Superior temporal gyrus (tissue), 1 donor: ENCODE results near the gene GOLGA8J.
A peak's percentile ranks its signal among the peaks of the same experiment; 100 is the strongest.
"Not testable (repeated sequence)": the region's sequence is repeated elsewhere in the genome, so short reads cannot be mapped to it uniquely, and the experiment has no call there.

Experiments used
- DNase-seq: peaks from one replicate; pipeline ENCODE4 v3.0.0-alpha.2; 2016; ENCODE audit errors: extremely low spot score

GOLGA8J gene

DNA sequence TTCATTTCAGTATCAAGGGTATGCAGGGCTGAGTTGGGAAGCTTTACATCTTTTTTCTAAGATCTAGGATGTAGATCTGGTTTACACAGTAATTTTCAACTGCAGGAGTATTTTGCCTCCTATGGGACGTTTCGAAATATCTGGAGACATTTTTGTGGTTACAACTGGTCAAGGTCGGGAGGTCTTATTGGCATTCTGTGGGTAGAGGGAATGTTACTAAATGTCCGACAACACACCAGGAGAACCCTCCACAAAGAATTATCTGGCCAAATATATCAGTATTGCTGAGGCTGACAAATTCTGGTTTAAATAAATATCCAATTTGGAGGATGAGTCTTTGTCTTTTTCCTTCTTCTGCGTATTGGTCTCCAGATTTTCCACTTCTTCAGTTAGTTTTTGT is 1.9 kb upstream of the GOLGA8J start:
- DNase-seq: not testable (repeated sequence)

DNA sequence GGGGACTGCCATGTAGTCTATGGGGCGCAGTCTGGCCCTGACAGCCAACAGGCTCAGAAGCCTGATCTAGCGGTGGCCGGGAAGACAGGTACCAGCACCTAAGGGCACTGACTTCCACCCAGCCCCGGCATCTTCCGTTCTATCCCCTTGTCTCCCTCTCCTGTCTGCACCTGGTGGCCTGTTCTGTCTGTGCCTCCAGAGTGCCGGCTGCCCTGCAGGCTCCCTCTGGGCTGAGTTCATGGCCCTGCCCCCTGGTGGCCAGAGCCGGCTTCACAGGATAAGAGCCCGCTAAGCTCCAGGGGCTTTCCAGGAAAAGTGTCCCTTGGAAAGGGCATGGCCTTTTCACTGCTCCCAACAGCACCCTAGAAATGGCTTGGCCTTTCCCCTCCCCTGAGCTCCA is 15.1 kb downstream of the GOLGA8J start:
- DNase-seq: not testable (repeated sequence)

DNA sequence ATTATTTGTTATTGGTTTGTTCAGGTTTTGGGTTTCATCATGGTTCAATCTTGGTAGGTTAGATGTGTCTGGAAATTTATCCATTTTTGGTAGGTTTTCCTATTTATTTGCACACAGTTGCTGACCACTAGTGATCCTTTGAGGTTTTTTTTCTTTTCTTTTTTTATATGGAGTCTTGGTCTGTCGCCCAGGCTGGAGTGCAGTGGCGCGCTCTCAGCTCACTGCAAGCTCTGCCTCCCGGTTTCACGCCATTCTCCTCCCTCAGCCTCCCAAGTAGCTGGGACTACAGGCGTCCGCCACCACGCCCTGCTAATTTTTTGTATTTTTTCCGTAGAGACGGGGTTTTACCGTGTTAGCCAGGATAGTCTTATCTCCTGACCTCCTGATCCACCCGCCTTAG is 20.1 kb downstream of the GOLGA8J start:
- not testable (repeated sequence) for DNase-seq

DNA sequence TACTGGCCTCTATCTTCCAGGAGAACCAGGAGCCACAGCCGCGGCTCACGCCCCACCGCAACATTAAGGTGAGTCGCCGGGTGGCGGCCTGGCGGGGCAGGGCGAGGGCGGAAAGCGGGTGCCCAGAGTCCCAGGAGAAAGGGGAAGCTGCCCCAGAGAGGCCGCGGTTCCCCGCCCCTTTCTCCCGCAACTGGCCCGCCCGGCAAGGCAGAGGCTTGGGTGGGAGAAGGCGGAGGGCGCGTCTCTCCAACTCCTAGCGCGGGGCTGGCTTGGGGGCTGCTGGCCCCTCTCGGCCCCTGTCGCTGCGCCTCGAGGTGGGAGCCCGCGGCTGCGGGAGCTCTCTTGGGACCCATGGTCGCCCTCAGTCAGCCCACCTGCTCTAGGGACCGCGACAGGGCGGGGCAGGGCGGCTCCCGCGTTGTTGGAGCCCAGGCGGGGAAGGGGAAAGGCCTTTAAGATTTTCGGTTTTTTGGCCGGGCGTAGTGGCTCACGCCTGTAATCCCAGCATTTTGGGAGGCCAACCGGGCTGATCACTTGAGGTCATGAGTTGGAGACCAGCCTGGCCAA is 21.3 kb downstream of the GOLGA8J start:
- not testable (repeated sequence) for DNase-seq

DNA sequence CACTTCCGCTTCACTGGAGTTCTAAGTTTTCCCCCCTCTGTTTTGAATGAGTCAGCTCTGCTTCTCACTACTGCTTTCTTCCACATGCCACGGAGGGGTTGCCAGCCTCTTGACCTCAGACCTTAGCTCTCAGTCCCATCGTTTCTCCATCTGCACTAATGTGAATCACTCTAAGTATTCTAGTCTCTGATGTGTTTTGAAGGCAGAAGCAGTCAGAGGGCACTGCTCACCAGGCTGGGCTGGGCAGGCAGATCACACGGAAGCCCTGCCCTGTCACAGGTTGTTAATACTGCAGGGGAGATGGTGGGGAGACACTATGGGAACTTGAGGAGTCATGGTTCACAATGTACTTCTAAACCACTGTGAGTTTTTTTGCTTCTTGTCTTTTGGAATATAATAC is 27.8 kb downstream of the GOLGA8J start:
- DNase-seq: not testable (repeated sequence)

DNA sequence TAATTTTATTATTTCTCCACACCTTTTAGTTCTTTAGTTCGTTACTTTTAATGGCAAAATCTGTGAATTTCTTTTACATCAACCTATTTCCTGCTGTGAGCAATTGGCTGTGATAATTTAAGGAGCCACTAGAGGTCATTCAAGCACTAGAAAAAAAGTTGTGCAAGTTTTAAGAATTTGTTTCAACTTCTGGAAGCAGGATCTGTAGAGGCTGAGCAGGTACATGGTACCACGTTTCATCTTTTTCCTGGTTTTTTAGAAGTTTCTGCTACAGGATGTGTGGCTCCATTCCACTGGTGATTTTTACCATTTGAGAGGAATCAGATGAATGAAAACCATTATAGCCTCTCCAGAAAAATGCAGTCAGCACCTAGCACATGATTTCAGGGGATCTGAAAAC is 47.3 kb downstream of the GOLGA8J start:
- peak; percentile 12 for DNase-seq

DNA sequence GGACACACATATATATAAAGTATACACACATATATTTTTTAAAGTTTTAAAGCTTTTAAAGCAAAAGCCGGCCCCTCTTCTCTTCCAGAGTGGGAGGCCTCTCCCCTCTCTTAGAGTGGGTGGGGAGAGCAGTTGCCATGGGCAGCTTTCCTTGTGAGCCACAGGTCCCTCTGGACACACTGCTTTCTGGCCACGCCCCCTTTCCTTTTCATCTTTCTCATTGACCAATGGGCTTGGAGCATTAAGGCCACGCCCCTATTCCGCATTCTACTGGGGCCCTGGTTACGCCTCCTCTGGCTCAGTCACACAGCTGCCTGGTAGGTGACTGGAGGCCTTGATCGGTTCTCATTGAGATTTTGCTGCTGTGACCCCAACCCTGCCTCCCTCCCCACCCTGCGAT is 52.0 kb downstream of the GOLGA8J start, which contains the start of gene GOLGA8T:
Gene GOLGA8T (plus strand): TSS at position 301 of the 400 bp plus-strand sequence. CDS start 98 bp downstream, at position 399.
- DNase-seq: not testable (repeated sequence)
